ENCODE data around the gene KDM2B. TPM values are rescaled to one million over a fixed set of nuclear protein-coding genes. Genes with fewer than 3 reads are reported as not detected.

Gene KDM2B
- total and polyA plus RNA-seq, 2 experiments from 2014 or later: 30.8 to 82.1 TPM

DNA sequence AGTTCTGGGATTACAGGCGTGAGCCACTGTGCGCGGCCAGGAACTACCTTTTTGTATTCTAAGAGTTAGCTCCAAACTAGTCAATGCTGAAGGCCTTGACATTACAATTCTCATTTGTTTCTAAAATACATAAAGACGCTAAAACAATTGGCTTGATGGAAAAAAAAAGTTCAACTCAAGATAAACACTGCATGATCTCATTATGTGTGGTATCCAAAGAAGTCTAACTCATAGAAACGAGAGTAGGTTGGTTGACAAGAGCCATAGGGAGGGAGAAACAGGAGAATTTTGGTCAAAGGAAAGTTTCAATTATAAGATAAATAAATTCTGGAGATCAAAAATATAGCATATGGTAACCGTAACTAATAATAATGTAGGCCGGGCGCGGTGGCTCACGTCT lies 200.9 kb downstream of the KDM2B start:
- TF ChIP-seq, protein P1, sequence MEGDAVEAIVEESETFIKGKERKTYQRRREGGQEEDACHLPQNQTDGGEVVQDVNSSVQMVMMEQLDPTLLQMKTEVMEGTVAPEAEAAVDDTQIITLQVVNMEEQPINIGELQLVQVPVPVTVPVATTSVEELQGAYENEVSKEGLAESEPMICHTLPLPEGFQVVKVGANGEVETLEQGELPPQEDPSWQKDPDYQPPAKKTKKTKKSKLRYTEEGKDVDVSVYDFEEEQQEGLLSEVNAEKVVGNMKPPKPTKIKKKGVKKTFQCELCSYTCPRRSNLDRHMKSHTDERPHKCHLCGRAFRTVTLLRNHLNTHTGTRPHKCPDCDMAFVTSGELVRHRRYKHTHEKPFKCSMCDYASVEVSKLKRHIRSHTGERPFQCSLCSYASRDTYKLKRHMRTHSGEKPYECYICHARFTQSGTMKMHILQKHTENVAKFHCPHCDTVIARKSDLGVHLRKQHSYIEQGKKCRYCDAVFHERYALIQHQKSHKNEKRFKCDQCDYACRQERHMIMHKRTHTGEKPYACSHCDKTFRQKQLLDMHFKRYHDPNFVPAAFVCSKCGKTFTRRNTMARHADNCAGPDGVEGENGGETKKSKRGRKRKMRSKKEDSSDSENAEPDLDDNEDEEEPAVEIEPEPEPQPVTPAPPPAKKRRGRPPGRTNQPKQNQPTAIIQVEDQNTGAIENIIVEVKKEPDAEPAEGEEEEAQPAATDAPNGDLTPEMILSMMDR (IDR thresholded peaks at IDR 0.05; ENCODE audit: low read depth, low read length): no peak
- H3K4me1 ChIP-seq (ENCODE audit: low read depth): no peaks in the 10 kb centered on the region
- no peaks in the 10 kb centered on the region for H3K9me3 ChIP-seq (ENCODE audit: low read depth)
- no peaks in the 10 kb centered on the region for H3K36me3 ChIP-seq
- DNase-seq (ENCODE audit: low read depth in 1 of 2, low spot score in 1 of 2): no peak
- H3K27me3 ChIP-seq: no peaks in the 10 kb centered on the region
- no peak overlapping the region for H3K27ac ChIP-seq
- H3K4me3 ChIP-seq: no peak overlapping the region

Other genes starting within 250 kb of the KDM2B start
- 85.2 and 109 TPM in 2 replicates for gene ANAPC5, start 228.6 kb downstream of the KDM2B start, total RNA-seq
- gene ANAPC5, start 228.6 kb downstream of the KDM2B start, polyA plus RNA-seq: 123 and 155 TPM in 2 replicates
- gene RNF34, start 180.9 kb downstream of the KDM2B start, total RNA-seq: 34.6 and 41.2 TPM in 2 replicates
- gene RNF34, start 180.9 kb downstream of the KDM2B start, polyA plus RNA-seq: 48.4 and 54.6 TPM in 2 replicates
- 36.7 and 41.5 TPM in 2 replicates for gene ORAI1, start 45.5 kb upstream of the KDM2B start, total RNA-seq
- gene ORAI1, start 45.5 kb upstream of the KDM2B start, polyA plus RNA-seq: 63.4 and 72.2 TPM in 2 replicates
- 1.1 and 2.0 TPM in 2 replicates for gene MORN3, start 88.6 kb upstream of the KDM2B start, total RNA-seq
- gene MORN3, start 88.6 kb upstream of the KDM2B start, polyA plus RNA-seq: 1.6 and 2.8 TPM in 2 replicates
- gene TMEM120B, start 131.7 kb upstream of the KDM2B start, total RNA-seq: 11.7 and 30.7 TPM in 2 replicates
- gene TMEM120B, start 131.7 kb upstream of the KDM2B start, polyA plus RNA-seq: 19.7 and 23.0 TPM in 2 replicates
- 30.0 and 56.3 TPM in 2 replicates for gene RHOF, start 212.7 kb upstream of the KDM2B start, total RNA-seq
- 21.5 and 27.4 TPM in 2 replicates for gene RHOF, start 212.7 kb upstream of the KDM2B start, polyA plus RNA-seq
- 8.0 and 15.1 TPM in 2 replicates for gene SETD1B, start 223.0 kb upstream of the KDM2B start, total RNA-seq
- 2.4 and 3.8 TPM in 2 replicates for gene SETD1B, start 223.0 kb upstream of the KDM2B start, polyA plus RNA-seq

All from cardiac muscle cell (in vitro differentiated cells and primary cell).